ENCODE measurements around the gene AFM.

- no peak for TF ChIP-seq BHLHE40 (IDR thresholded peaks at IDR 0.05; ENCODE audit: borderline replicate concordance)
- no peak for TF ChIP-seq SP1 (IDR thresholded peaks at IDR 0.05)
- no peak for TF ChIP-seq SUZ12 (IDR thresholded peaks at IDR 0.05)
- no peak for TF ChIP-seq HDGF (IDR thresholded peaks at IDR 0.05; ENCODE audit: borderline replicate concordance)
Measured at GRCh38 chr4:73436674-73437557, 44.6 kb upstream of the AFM start.
